ENCODE results near the gene CEP70.
"Not testable (repeated sequence)": the region's sequence is repeated elsewhere in the genome, so short reads cannot be mapped to it uniquely, and the experiment has no call there.

The CEP70 gene

GRCh38 chr3:138594150-138594934 is at the start of gene CEP70:
Gene CEP70 (minus strand): TSS chr3:138594260. CDS start chr3:138572927, 21,333 bp downstream.
- DNase-seq (ENCODE audit: low spot score), result peak; percentile 93

- no peak for DNase-seq (ENCODE audit: low spot score)
Observed at GRCh38 chr3:138642927-138643253, 48.8 kb upstream of the CEP70 start.

GRCh38 chr3:138642226-138642926 is 48.3 kb upstream of the CEP70 start:
- no peak for DNase-seq (ENCODE audit: low spot score)

- peak; percentile 17 for DNase-seq (ENCODE audit: low spot score)
Observed at GRCh38 chr3:138640537-138640936, 46.5 kb upstream of the CEP70 start.

GRCh38 chr3:138638641-138639040 is 44.6 kb upstream of the CEP70 start:
- DNase-seq (ENCODE audit: low spot score), result no peak

- no peak for DNase-seq (ENCODE audit: low spot score)
Observed at GRCh38 chr3:138629526-138629925, 35.5 kb upstream of the CEP70 start.

GRCh38 chr3:138625707-138626365 is 31.8 kb upstream of the CEP70 start:
- DNase-seq (ENCODE audit: low spot score), result no peak

- no peak for DNase-seq (ENCODE audit: low spot score)
Observed at GRCh38 chr3:138624518-138624917, 30.5 kb upstream of the CEP70 start.

GRCh38 chr3:138620431-138620830 is 26.4 kb upstream of the CEP70 start:
- no peak for DNase-seq (ENCODE audit: low spot score)

GRCh38 chr3:138615462-138615861 is 21.4 kb upstream of the CEP70 start:
- no peak for DNase-seq (ENCODE audit: low spot score)

GRCh38 chr3:138609898-138610266 is 15.8 kb upstream of the CEP70 start:
- no peak for DNase-seq (ENCODE audit: low spot score)

GRCh38 chr3:138608322-138609135 is 14.5 kb upstream of the CEP70 start, which contains the start of gene FAIM:
Gene FAIM (plus strand): TSS chr3:138608771. CDS start chr3:138619727, 10,956 bp downstream.
- DNase-seq (ENCODE audit: low spot score), result peak; percentile 72

- not testable (repeated sequence) for DNase-seq (ENCODE audit: low spot score)
Observed at GRCh38 chr3:138604106-138604595, 10.1 kb upstream of the CEP70 start.

- DNase-seq (ENCODE audit: low spot score), result not testable (repeated sequence)
Observed at GRCh38 chr3:138601661-138602060, 7.6 kb upstream of the CEP70 start.

GRCh38 chr3:138600100-138600745 is 6.2 kb upstream of the CEP70 start:
- DNase-seq (ENCODE audit: low spot score), result no peak

GRCh38 chr3:138598534-138598933 is 4.5 kb upstream of the CEP70 start:
- DNase-seq (ENCODE audit: low spot score), result no peak

GRCh38 chr3:138597186-138597976 is 3.3 kb upstream of the CEP70 start:
- not testable (repeated sequence) for DNase-seq (ENCODE audit: low spot score)

GRCh38 chr3:138594935-138595610 is 1.0 kb upstream of the CEP70 start:
- DNase-seq (ENCODE audit: low spot score), result no peak

GRCh38 chr3:138593488-138594149 is 441 bp downstream of the CEP70 start:
- DNase-seq (ENCODE audit: low spot score), result peak; percentile 20
